ENCODE measurements around the gene EVX1. TPM values are rescaled to one million over a fixed set of nuclear protein-coding genes. Genes with fewer than 3 reads are reported as not detected.

EVX1 gene
- total and polyA plus RNA-seq, 8 donors, result not detected

DNA sequence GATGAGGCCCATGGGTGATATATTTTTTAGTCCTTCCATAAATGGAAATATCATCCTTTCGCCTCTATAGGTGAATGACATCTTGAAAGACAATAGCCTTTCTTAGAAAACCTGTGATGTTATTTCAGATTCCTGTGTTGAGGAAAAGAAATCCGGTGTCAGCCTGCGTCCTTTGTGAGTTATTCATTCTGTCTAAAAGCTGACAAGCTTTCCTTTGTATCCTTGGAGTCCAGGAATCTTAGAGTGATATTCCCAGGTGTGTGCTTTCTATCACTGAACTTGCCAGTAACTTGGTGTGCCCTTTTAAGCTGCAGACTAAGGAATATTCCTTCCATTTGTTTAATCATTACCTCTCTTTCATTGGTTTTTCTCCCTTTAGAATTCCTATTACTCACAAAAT, 41.0 kb downstream of the EVX1 start:
- no peak for ATAC-seq
- no peak overlapping the region for H3K4me3 ChIP-seq

DNA sequence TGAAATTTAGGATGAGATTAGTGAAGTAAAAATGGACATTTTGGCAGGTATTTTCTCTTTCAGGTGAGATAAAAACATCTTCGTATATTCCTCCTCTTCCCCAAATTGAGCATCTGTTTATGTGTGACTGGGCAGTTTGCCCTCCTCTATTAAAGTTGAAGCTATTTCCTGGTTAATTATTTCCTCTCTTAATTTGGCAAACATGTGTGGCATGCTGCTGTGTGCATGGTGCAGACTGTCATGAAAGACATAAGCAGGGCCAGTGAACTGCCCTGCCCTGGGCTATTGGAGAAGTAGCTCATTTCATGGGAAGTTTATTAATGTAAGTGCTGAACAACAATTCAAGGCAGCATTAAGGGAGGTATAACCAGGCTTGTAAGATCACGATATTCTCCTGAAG, 52.6 kb downstream of the EVX1 start:
- H3K9me3 ChIP-seq, result no peaks in the 10 kb centered on the region
- no peak overlapping the region for H3K4me3 ChIP-seq
- H3K27me3 ChIP-seq, result no peaks in the 10 kb centered on the region
- TF ChIP-seq, protein P1, sequence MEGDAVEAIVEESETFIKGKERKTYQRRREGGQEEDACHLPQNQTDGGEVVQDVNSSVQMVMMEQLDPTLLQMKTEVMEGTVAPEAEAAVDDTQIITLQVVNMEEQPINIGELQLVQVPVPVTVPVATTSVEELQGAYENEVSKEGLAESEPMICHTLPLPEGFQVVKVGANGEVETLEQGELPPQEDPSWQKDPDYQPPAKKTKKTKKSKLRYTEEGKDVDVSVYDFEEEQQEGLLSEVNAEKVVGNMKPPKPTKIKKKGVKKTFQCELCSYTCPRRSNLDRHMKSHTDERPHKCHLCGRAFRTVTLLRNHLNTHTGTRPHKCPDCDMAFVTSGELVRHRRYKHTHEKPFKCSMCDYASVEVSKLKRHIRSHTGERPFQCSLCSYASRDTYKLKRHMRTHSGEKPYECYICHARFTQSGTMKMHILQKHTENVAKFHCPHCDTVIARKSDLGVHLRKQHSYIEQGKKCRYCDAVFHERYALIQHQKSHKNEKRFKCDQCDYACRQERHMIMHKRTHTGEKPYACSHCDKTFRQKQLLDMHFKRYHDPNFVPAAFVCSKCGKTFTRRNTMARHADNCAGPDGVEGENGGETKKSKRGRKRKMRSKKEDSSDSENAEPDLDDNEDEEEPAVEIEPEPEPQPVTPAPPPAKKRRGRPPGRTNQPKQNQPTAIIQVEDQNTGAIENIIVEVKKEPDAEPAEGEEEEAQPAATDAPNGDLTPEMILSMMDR (IDR thresholded peaks at IDR 0.05), result no peak
- no peaks in the 10 kb centered on the region for H3K4me1 ChIP-seq
- H3K36me3 ChIP-seq, result no peaks in the 10 kb centered on the region
- DNase-seq (no peak), ATAC-seq (no peak)
- intact Hi-C loops (cut with DNase I), result no loop called here
- H3K27ac ChIP-seq, result no peak overlapping the region

More for the DNA sequence above, 41.0 kb downstream of the EVX1 start:
- Histone ChIP-seq H3K27ac (no peak overlapping the region), H3K4me1 (no peaks in the 10 kb centered on the region), H3K36me3 (no peaks in the 10 kb centered on the region), H3K9me3 (no peaks in the 10 kb centered on the region), H3K27me3 (peaks cover 0 to 21% of the 10 kb centered on the region in 2 donors)
- no peak for DNase-seq
- intact Hi-C loops (cut with DNase I), result no loop called here
- TF ChIP-seq, protein P1 (IDR thresholded peaks at IDR 0.05), result no peak

DNA sequence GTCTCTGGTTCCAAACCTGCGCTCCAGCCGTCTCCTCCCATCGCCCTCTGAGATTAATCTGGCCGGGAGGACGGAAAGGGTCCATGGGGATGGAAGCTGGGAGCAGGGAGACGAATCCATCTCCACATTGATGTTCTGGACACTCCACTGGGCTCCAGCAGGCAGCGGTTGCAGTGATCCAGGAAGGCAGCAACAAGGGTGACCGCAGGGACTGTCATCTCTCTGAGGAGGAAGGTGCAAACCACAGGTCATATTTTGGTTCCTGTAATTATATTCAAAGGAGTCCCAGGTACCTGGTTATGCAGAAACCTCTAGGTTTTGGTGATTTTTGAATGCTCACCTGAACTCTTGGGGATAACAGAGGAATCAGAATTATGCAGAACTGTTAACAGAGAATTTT, 54.8 kb downstream of the EVX1 start:
- DNase-seq (no peak), ATAC-seq (no peak)
- H3K27ac ChIP-seq, result no peak overlapping the region
- H3K9me3 ChIP-seq, result no peaks in the 10 kb centered on the region
- H3K4me1 ChIP-seq, result no peaks in the 10 kb centered on the region
- no peak overlapping the region for H3K4me3 ChIP-seq
- no peaks in the 10 kb centered on the region for H3K27me3 ChIP-seq
- H3K36me3 ChIP-seq, result no peaks in the 10 kb centered on the region
- intact Hi-C loops (cut with DNase I), result no loop called here
- TF ChIP-seq, protein P1 (IDR thresholded peaks at IDR 0.05), result no peak

Other genes starting within 250 kb of the EVX1 start
- gene HOXA1, start 146.8 kb upstream of the EVX1 start, total RNA-seq, result under 1 TPM; 0.50 to 0.60 TPM
- gene HOXA1, start 146.8 kb upstream of the EVX1 start, polyA plus RNA-seq (ENCODE audit: insufficient read length in 6 of 6), result 1 to 10 TPM; 1.9 to 3.1 (median 2.3) TPM
- 1 to 10 TPM in 1 of 2 donors, under 1 TPM in 1; 0.61 to 1.4 TPM for gene HOXA2, start 140.1 kb upstream of the EVX1 start, total RNA-seq
- 10 to 100 TPM; 16.7 to 19.6 (median 18.7) TPM for gene HOXA2, start 140.1 kb upstream of the EVX1 start, polyA plus RNA-seq (ENCODE audit: insufficient read length in 6 of 6)
- gene HOXA4, start 112.0 kb upstream of the EVX1 start, total RNA-seq, result 1 to 10 TPM; 3.4 to 7.6 TPM
- 10 to 100 TPM; 32.0 to 35.8 (median 34.7) TPM for gene HOXA4, start 112.0 kb upstream of the EVX1 start, polyA plus RNA-seq (ENCODE audit: insufficient read length in 6 of 6)
- gene HOXA5, start 99.1 kb upstream of the EVX1 start, total RNA-seq, result 10 to 100 TPM; 16.1 to 21.6 TPM
- 10 to 100 TPM; 81.7 to 94.7 (median 89.1) TPM for gene HOXA5, start 99.1 kb upstream of the EVX1 start, polyA plus RNA-seq (ENCODE audit: insufficient read length in 6 of 6)
- 1 to 10 TPM; 3.5 to 5.0 TPM for gene HOXA6, start 95.0 kb upstream of the EVX1 start, total RNA-seq
- 10 to 100 TPM; 13.6 to 16.2 (median 14.7) TPM for gene HOXA6, start 95.0 kb upstream of the EVX1 start, polyA plus RNA-seq (ENCODE audit: insufficient read length in 6 of 6)
- 1 to 10 TPM; 5.7 to 8.8 TPM for gene HOXA3, start 90.2 kb upstream of the EVX1 start, total RNA-seq
- 10 to 100 TPM; 32.6 to 49.6 (median 42.5) TPM for gene HOXA3, start 90.2 kb upstream of the EVX1 start, polyA plus RNA-seq (ENCODE audit: insufficient read length in 6 of 6)
- 1 to 10 TPM; 1.3 to 2.2 TPM for gene HOXA7, start 86.1 kb upstream of the EVX1 start, total RNA-seq
- 1 to 10 TPM; 4.0 to 6.4 (median 5.4) TPM for gene HOXA7, start 86.1 kb upstream of the EVX1 start, polyA plus RNA-seq (ENCODE audit: insufficient read length in 6 of 6)
- gene HOXA9, start 77.3 kb upstream of the EVX1 start, total RNA-seq, result 1 to 10 TPM in 1 of 2 donors, under 1 TPM in 1; 0.73 to 1.4 TPM
- 1 to 10 TPM in 1 of 6 donors, under 1 TPM in 5; 0.38 to 1.4 (median 0.52) TPM for gene HOXA9, start 77.3 kb upstream of the EVX1 start, polyA plus RNA-seq (ENCODE audit: insufficient read length in 6 of 6)
- under 1 TPM; 0.42 to 0.55 TPM for gene HOXA10, start 68.5 kb upstream of the EVX1 start, total RNA-seq
- gene HOXA10, start 68.5 kb upstream of the EVX1 start, polyA plus RNA-seq (ENCODE audit: insufficient read length in 6 of 6), result 1 to 10 TPM in 1 of 6 donors, under 1 TPM in 4, not detected in 1; 0.34 to 1.3 (median 0.40) TPM
- gene HOXA11, start 57.6 kb upstream of the EVX1 start, total RNA-seq, result under 1 TPM in 1 of 2 donors, not detected in 1; 0.10 TPM
- gene HOXA11, start 57.6 kb upstream of the EVX1 start, polyA plus RNA-seq (ENCODE audit: insufficient read length in 6 of 6), result under 1 TPM in 3 of 6 donors, not detected in 3; 0.11 to 0.23 (median 0.15) TPM
- gene HOXA13, start 42.7 kb upstream of the EVX1 start, total RNA-seq, result not detected
- gene HOXA13, start 42.7 kb upstream of the EVX1 start, polyA plus RNA-seq (ENCODE audit: insufficient read length in 6 of 6), result not detected

Data from left lung (tissue), 10 donors.